HG02943 (cell line): ENCODE measurements around the gene DPP9.

Source experiments
- ATAC-seq: cut with Tn5 transposase; IDR thresholded peaks from one replicate; pipeline ENCODE4 v1.9.1; 2021; ENCODE audit warnings: mild to moderate bottlenecking, low read depth, moderate library complexity; ENCODE audit not compliant: unreplicated experiment

DPP9 gene

DNA sequence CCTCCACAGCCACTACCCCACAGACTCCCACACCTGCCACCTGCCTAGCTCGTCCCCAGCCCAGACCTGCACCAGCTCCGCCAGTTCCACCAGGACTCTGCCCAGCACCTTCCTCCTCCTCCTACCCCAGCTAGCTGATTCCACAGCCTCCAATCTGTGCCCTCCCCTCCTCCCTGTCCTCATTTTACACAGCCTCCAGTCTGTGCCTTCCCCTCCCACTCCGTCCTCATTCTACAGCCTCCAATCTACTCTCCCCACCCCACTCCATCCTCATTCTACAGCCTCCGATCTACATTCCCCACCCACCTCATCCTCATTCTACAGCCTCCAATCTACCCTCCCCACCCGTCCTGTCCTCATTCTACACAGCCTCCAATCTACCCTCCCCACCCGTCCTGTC, 60.8 kb downstream of the DPP9 start:
- no peak for ATAC-seq

DNA sequence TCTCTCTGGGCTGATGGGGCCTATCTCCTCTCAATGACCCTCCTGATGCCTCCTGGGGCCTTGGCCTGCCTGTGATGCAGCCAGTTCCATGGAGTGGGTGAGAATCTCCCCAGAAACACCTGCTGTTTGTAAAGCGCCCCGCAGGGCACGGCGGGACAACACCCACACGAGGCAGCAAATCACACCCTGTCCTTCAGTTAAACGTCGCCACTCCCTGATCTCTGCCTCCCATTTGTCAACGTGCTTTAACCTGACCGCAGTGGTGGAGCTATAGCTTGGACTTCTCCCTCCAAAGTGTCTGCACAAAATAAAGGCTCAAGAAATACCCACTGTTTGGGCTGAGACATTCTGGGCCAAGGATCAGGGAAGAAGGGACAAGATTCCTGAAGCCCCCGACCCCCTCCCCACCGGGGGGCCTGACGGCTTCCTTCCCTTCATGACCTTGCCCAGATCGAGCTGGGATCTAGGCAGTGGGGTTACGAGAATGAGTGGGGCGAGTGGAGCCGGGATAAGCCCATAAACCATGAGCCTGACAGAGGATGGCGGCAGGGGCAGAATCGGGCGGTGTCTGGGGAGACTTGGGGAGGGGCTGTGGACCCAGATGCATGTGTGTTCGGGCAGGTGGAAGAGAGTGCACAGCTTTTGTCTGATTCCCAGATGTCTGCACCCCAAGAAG, 61.5 kb downstream of the DPP9 start:
- no peak for ATAC-seq

- no peak for ATAC-seq
These were observed 62.6 kb downstream of the DPP9 start for GRCh38 chr19:4660993-4661392.

DNA sequence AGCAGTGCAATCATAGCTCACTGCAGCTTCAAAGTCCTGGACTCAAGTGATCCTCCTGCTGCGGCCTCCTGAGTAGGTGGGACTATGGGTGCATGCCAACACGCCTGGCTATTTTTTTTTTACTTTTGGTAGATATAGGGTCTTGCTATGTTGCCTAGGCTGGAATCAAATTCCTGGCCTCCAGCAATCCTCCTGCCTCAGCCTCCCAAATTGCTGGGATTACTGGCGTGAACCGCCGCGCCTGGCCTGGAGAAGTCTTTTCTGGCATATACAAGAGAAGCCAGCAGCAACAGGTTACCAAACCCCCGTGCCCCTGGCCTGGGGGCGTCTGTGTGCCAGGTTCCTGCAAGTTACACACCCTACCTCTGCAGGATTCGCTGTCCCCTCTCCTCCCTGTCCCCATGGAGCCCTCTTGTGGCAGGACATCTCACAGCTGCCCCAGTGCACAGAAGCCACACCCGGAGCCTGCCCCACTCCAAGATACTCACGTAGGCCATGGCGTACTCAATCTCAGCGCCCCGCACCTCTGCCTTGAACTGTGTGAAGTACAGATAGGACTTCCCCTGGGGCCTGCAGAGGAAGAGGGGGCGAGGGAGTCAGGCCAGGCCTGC, 63.4 kb downstream of the DPP9 start:
- ATAC-seq, result no peak

- no peak for ATAC-seq
These were observed 65.8 kb downstream of the DPP9 start for GRCh38 chr19:4657835-4658234.

DNA sequence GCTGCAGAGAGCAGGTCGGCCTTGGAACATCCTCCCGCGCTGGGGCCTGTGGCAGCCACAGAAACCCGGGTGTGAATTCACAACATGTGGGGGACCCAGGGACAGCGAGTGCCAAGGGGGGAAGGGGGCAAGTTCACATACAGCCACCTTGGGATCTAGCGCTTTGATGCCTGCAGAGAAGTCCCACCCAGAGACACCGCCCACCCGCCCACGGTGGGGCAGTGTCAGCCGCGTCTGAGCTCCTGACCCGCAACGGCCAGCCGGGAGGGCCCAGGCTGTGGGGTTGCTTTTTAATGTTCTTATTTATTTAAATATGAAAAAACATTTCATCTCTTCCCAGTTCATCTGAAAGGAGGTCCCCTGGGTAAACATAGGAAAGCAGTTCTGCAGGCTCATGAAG, 66.4 kb downstream of the DPP9 start:
- no peak for ATAC-seq

DNA sequence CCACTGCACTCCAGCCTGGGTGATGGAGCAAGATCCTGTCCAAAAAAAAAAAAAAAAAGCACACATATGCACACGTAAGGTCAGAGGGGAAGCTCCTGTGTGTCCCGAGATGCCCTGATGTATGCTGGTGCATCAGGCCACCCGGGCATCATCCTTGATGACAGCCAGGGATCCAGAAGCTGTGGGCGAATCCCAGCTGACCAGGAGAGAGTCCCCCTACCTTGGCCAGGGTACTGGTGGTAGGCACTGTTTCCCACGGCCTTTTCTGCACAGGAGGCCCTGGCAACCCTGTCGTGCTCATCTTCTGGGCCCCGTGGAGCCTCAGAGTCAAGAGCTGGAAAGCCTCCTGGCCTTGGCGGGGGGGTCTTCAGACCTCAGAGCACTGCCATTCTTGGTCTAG, 67.5 kb downstream of the DPP9 start:
- ATAC-seq, result no peak

GRCh38 chr19:4654437-4655361, 68.9 kb downstream of the DPP9 start:
- ATAC-seq, result no peak

DNA sequence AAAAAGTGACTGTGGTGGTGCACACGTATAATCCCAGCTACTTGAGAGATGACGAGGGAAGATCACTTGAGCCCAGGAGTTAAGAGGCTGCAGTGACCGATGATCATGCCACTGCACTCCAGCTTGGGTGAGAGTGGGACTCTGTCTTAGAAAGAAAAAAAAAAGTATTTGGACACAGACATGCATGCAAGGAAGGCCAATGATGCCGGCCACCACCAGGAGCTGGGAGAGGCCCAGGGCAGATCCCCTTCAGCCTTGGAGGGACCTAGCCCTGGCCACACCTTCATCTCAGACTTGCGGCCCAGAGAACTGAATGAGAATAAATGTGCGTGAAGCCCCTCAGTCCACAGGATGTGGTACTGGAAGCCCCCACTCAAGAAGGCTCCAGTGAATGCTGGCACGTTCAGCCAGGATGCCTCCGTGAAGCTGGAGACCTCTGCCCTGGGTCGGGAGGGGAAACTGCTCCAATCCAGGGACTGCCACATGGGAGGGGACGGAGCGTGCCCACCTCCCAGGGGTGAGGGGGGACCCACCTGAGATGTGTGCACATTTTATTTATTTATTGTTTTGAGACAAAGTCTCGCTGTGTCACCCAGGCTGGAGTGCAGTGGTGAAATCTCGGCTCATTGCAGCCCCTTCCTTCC, 69.7 kb downstream of the DPP9 start:
- no peak for ATAC-seq

- no peak for ATAC-seq
These were observed 71.6 kb downstream of the DPP9 start for GRCh38 chr19:4652075-4652474.

DNA sequence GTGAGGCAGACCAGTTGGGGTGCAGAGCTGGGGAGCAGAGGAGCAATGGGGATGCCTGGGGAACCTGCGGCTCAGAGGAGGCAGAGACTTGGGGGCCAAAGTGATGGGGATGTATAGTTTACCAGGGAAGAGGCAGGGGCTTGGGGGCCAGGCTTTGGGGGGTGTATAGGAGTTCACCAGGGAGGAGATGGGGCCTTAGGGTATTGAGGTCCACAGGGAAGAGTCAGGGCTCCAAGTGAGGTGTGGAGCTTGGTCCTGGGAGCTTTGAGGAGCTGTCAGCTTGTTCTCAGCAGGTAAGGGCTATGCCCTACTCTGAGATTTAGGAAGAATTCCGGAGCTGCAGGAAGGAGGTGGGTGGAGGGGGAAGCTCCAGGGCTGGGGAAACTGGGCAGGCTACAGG, 73.5 kb downstream of the DPP9 start:
- no peak for ATAC-seq

- no peak for ATAC-seq
These were observed 74.1 kb downstream of the DPP9 start for GRCh38 chr19:4649392-4650047.

GRCh38 chr19:4647676-4648644, 75.7 kb downstream of the DPP9 start:
- no peak for ATAC-seq

GRCh38 chr19:4645718-4646117, 77.9 kb downstream of the DPP9 start:
- ATAC-seq, result no peak

- ATAC-seq, result no peak
These were observed 81.0 kb downstream of the DPP9 start for GRCh38 chr19:4642625-4643024.

GRCh38 chr19:4641132-4641531, 82.5 kb downstream of the DPP9 start:
- no peak for ATAC-seq

GRCh38 chr19:4640247-4641000, 83.2 kb downstream of the DPP9 start:
- no peak for ATAC-seq

DNA sequence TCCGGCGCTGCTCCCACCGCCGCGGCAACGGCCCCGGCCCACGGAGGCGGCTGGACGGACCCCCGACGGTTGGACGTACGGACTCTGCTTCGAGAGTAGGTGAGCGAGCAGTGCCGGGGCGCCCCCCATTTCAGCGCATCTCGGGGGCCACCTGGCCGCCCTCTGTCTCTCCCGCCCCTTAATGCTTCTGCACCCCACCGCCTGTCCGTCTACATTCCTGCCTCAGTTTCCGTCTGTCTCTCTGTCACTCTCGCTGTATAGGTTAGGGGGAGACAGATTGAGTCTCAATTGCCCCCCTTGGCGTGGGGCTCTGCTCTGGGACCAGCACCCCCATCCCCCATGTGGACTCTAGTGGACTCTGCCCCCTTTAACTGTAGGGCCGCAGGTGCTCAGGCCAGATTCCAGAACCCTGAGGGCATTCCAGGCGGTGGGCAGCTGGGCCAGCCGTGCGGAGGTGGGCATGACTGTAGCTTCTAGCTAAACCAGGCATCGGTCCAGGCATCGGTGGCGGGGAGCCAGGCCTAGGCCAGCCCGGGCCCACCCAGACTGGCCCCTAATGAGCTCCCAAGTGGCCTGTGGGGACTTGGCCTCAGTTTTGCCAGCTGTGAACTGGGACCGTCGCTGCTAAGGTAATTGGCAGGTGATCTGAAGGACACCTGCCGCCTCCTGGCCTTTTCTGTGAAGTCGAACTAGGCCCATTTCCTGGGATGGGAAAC, 84.0 kb downstream of the DPP9 start:
- ATAC-seq, result peak; percentile 15
